HepG2 (cell line): ENCODE results near the gene ZNRF3. TPM values are rescaled to one million over a fixed set of nuclear protein-coding genes. Genes with fewer than 3 reads are reported as not detected.

Source experiments
- AHR ChIP-seq: IDR thresholded peaks from 2 replicates; pipeline ENCODE4 v1.6.1; 2018; ENCODE audit warnings: missing genetic modification reagents, missing compliant biosample characterization
- ATAD3A ChIP-seq: sonication (generic); formaldehyde crosslinking; IDR thresholded peaks from 2 replicates; pipeline ENCODE4 v1.4.0; 2020; ENCODE audit warnings: missing genetic modification reagents
- ATF6 ChIP-seq: sonication (generic); formaldehyde crosslinking; conservative IDR thresholded peaks from 2 replicates; pipeline ENCODE4 v1.4.0; 2020; ENCODE audit warnings: missing genetic modification reagents
- DMAP1 ChIP-seq: IDR thresholded peaks from 2 replicates; pipeline ENCODE4 v1.6.1; 2016
- HMG20A ChIP-seq: IDR thresholded peaks from 2 replicates; pipeline ENCODE4 v1.6.1; 2016; ENCODE audit warnings: borderline replicate concordance
- HNRNPH1 ChIP-seq: fragments of 200-400 bp; formaldehyde crosslinking; optimal IDR thresholded peaks from 2 replicates; pipeline ENCODE3; 2017; ENCODE audit warnings: mild to moderate bottlenecking, low read depth, low read length
- MIXL1 ChIP-seq: IDR thresholded peaks from 2 replicates; pipeline ENCODE4 v1.6.1; 2016
- NFIB ChIP-seq: sonication (generic); formaldehyde crosslinking; IDR thresholded peaks from 2 replicates; pipeline ENCODE4 v1.9.0; 2021; ENCODE audit warnings: missing genetic modification reagents, mild to moderate bottlenecking, borderline replicate concordance
- NR2F6 ChIP-seq, 2 experiments: IDR thresholded peaks; 2 replicates each; pipeline ENCODE4 v1.6.1; 2016; ENCODE audit warnings: antibody characterized with exemption in 1 of 2, mild to moderate bottlenecking in 1 of 2
- PITX1 ChIP-seq: sonication (generic); formaldehyde crosslinking; IDR thresholded peaks from 2 replicates; pipeline ENCODE4 v1.5.1; 2020; ENCODE audit warnings: mild to moderate bottlenecking, missing genetic modification reagents
- TFDP2 ChIP-seq: sonication (generic); formaldehyde crosslinking; IDR thresholded peaks from 2 replicates; pipeline ENCODE4 v1.4.0; 2020; ENCODE audit warnings: missing genetic modification reagents
- THAP8 ChIP-seq: sonication (generic); formaldehyde crosslinking; IDR thresholded peaks from 2 replicates; pipeline ENCODE4 v1.5.1; 2020; ENCODE audit warnings: missing genetic modification reagents, mild to moderate bottlenecking, borderline replicate concordance
- ZC3H13 ChIP-seq: sonication (generic); formaldehyde crosslinking; IDR thresholded peaks from 2 replicates; pipeline ENCODE4 v1.8.1; 2023; ENCODE audit warnings: mild to moderate bottlenecking, missing genetic modification reagents, moderate library complexity
- ZFP82 ChIP-seq: sonication (generic); formaldehyde crosslinking; IDR thresholded peaks from 2 replicates; pipeline ENCODE4 v1.5.1; 2020; ENCODE audit warnings: mild to moderate bottlenecking, missing genetic modification reagents, borderline replicate concordance
- ZKSCAN8 ChIP-seq: IDR thresholded peaks from 2 replicates; pipeline ENCODE4 v1.6.1; 2016; ENCODE audit warnings: borderline replicate concordance, missing genetic modification reagents, missing compliant biosample characterization
- ZNF251 ChIP-seq: sonication (generic); formaldehyde crosslinking; IDR thresholded peaks from 2 replicates; pipeline ENCODE4 v1.9.0; 2021; ENCODE audit warnings: mild to moderate bottlenecking, missing genetic modification reagents
- ZNF281 ChIP-seq: sonication (generic); formaldehyde crosslinking; IDR thresholded peaks from 2 replicates; pipeline ENCODE4 v1.4.0; 2020; ENCODE audit warnings: missing genetic modification reagents, borderline replicate concordance
- ZNF704 ChIP-seq: sonication (generic); formaldehyde crosslinking; IDR thresholded peaks from 2 replicates; pipeline ENCODE4 v1.8.1; 2023; ENCODE audit warnings: mild to moderate bottlenecking, inconsistent platforms, moderate library complexity, missing genetic modification reagents, borderline replicate concordance
- ZNF710 ChIP-seq: sonication (generic); formaldehyde crosslinking; IDR thresholded peaks from 2 replicates; pipeline ENCODE4 v1.5.0; 2020; ENCODE audit warnings: mild to moderate bottlenecking, missing genetic modification reagents, borderline replicate concordance
- polyA plus RNA-seq, 8 experiments: library from polyadenylated mRNA; depleted of rRNA in 3 of 8; stranded (reverse) in 7 of 8; unstranded in 1 of 8; fragments of >200 nt; fragmentation: Illumina TruSeq in 4 of 8; extraction: Trizol in 4 of 8; gene quantifications; 2 replicates each; pipeline versions ENCODE4 v1.2.1 to v1.2.3, GENCODE V29; 2011 to 2016; ENCODE audit warnings: low read depth in 4 of 8, missing spikeins in 1 of 8, mixed read lengths in 1 of 8; ENCODE audit not compliant: insufficient read depth in 1 of 8
- total RNA-seq, 5 experiments: library from RNA; depleted of rRNA; stranded (reverse); fragments of >200 nt; fragmentation: Illumina TruSeq; extraction: Trizol; gene quantifications; 2 replicates each; pipeline ENCODE4 v1.2.3, GENCODE V29; 2016; ENCODE audit warnings: low read depth in 1 of 5

ZNRF3 gene
- total and polyA plus RNA-seq, 2 of the 13 experiments (the other 11 are each of a cell fraction or from before 2014, with no cell fraction given), result 20.3 to 36.7 TPM

GRCh38 chr22:29071261-29072045, 188.1 kb downstream of the ZNRF3 start (continued):
- TF ChIP-seq ZNF710 (CRISPR knock-in tag) (no peak), ATAD3A (CRISPR knock-in tag) (no peak), ZKSCAN8 (CRISPR knock-in tag) (no peak), ZNF704 (CRISPR knock-in tag) (no peak), TFDP2 (peak; percentile 92), ATF6 (no peak), PITX1 (peak; percentile 36; the same call in 1 of the 2 replicates), THAP8 (CRISPR knock-in tag) (no peak), ZNF281 (no peak), ZFP82 (CRISPR knock-in tag) (no peak), HNRNPH1 (no peak), NFIB (no peak), MIXL1 (CRISPR knock-in tag) (no peak), ZNF251 (CRISPR knock-in tag) (no peak), HMG20A (CRISPR knock-in tag) (peak; percentile 22; the same call in 1 of the 2 replicates), NR2F6 (IDR thresholded peaks at IDR 0.05) (no peak), NR2F6 (CRISPR knock-in tag; IDR thresholded peaks at IDR 0.05) (0 out of 2 replicates have a peak, but pooled peaks have one; percentile 6), AHR (CRISPR knock-in tag) (no peak), DMAP1 (CRISPR knock-in tag) (peak; percentile 59; the same call in 1 of the 2 replicates), ZC3H13 (CRISPR knock-in tag) (no peak)
